Measurements from ENCODE around the gene POLE.

DNA sequence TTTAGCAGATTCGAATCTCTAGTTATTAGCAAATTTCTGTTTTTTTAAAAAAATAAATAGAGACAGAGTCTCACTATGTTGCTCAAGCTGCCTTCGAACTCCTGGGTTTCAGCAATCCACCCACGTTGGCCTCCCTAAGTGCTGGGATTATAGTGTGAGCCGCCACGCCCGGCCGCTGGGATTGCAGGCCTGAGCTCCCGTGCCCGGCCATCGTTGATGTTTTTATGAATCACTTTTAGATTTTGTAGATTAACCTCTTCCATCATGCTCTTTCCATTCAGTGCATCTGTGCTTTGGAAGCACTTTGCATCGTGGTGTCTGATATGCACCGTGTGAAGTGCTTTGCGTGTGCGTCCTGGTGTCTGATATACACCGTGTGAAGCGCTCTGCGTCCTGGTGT is 44.4 kb upstream of the POLE start:
- no peak for TF ChIP-seq POLR2A (IDR thresholded peaks at IDR 0.05; ENCODE audit: low read depth, low read length)
- TF ChIP-seq POLR2AphosphoS5 (IDR thresholded peaks at IDR 0.05; ENCODE audit: low read depth, low read length) = no peak
- no peak for TF ChIP-seq TAF1 (IDR thresholded peaks at IDR 0.05; ENCODE audit: low read depth, low read length)
- no peak for TF ChIP-seq POU2F2 (IDR thresholded peaks at IDR 0.05; ENCODE audit: low read depth, low read length)

Measured in GM12891 (cell line).